Measurements from ENCODE around the gene HIGD2B. TPM values are rescaled to one million over a fixed set of nuclear protein-coding genes. Genes with fewer than 3 reads are reported as not detected.
A peak's percentile ranks its signal among the peaks of the same experiment; 100 is the strongest.

HIGD2B gene
- total and polyA plus RNA-seq, 9 of the 15 experiments (the other 6 are each of a cell fraction or from before 2014, with no cell fraction given), result 0.04 to 0.18 (median 0.14) TPM; not detected in 6

DNA sequence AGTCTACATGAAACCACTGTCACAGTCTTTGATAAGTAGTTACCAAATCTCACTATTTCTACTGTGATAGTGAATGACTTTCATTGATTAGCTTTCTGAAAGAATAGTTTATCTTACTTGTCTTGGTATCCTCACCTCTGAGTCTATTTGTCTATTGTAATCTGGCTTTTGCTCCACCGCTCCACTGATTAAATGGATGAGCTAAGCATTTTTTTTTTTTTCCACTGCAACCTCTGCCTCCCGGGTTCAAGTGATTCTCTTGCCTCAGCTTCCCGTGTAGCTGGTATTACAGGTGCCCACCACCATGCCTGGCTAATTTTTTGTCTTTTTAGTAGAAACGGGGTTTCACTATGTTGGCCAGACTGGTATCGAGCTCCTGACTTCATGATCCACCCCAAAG, 13.0 kb upstream of the HIGD2B start:
- no peak for DNase-seq (ENCODE audit: extremely low read depth in 1 of 4, low spot score in 3 of 4)
- Histone ChIP-seq H3K36me3 (ENCODE audit: control insufficient read depth, insufficient read depth, low read length) (no peaks in the 10 kb centered on the region), H4K20me1 (replicated peaks; ENCODE audit: control insufficient read depth, insufficient read depth, low read length) (no peaks in the 10 kb centered on the region), H2AFZ (ENCODE audit: low read depth, low read length) (no peak overlapping the region), H3K9me1 (ENCODE audit: control insufficient read depth, insufficient read depth, low read length) (no peaks in the 10 kb centered on the region), H3K4me2 (ENCODE audit: insufficient read depth, low read length) (no peak overlapping the region), H3K27ac (ENCODE audit: extremely low read depth, low read depth, low read length) (no peak overlapping the region), H3K9me3 (replicated peaks; ENCODE audit: control insufficient read depth, insufficient read depth, low read depth, low read length) (no peaks in the 10 kb centered on the region; the same call in 1 of the 2 replicates), H3K79me2 (ENCODE audit: control insufficient read depth, insufficient read depth, low read length) (peaks cover 5% of the 10 kb centered on the region; the same call in 1 of the 3 replicates), H3K4me3 (no peak overlapping the region), H3K4me1 (replicated peaks in 1 of 2; ENCODE audit: control insufficient read depth in 2 of 2, insufficient read depth in 2 of 2, low read length in 2 of 2) (no peaks in the 10 kb centered on the region), H3K9ac (ENCODE audit: insufficient read depth in 1 of 2, low read depth in 2 of 2, low read length in 2 of 2) (no peak overlapping the region), H3K27me3 (ENCODE audit: control insufficient read depth in 2 of 2, insufficient read depth in 2 of 2, low read length in 2 of 2) (no peaks in the 10 kb centered on the region)
- 70% methylated on average over 5 of the region's 5 CpGs for WGBS (ENCODE audit: insufficient coverage, low coverage, missing lambda C conversion rate)
- TF ChIP-seq C11orf30 (IDR thresholded peaks at IDR 0.05; ENCODE audit: low read depth) (peak; percentile 21; the same call in 1 of the 2 replicates), RBM22 (IDR thresholded peaks at IDR 0.05; ENCODE audit: low read depth, low read length, poor library complexity, severe bottlenecking) (no peak), MAFG (tag; conservative IDR thresholded peaks at IDR 0.05) (peak; percentile 26; the same call in 1 of the 2 replicates), ZNF316 (IDR thresholded peaks at IDR 0.05) (peak; percentile 73), ZNF224 (CRISPR knock-in tag; IDR thresholded peaks at IDR 0.05) (no peak)
- TF ChIP-seq, protein P1, sequence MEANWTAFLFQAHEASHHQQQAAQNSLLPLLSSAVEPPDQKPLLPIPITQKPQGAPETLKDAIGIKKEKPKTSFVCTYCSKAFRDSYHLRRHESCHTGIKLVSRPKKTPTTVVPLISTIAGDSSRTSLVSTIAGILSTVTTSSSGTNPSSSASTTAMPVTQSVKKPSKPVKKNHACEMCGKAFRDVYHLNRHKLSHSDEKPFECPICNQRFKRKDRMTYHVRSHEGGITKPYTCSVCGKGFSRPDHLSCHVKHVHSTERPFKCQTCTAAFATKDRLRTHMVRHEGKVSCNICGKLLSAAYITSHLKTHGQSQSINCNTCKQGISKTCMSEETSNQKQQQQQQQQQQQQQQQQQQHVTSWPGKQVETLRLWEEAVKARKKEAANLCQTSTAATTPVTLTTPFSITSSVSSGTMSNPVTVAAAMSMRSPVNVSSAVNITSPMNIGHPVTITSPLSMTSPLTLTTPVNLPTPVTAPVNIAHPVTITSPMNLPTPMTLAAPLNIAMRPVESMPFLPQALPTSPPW (CRISPR knock-in tag; IDR thresholded peaks at IDR 0.05), result no peak
- no peak for FAIRE-seq
- no TSS peak for BruUV-seq (replicated peaks)
- in situ Hi-C loops (cut with MboI) (no loop called here), intact Hi-C loops (cut with micrococcal nuclease) (no loop called here)
- ChIA-PET POLR2A (no interaction called here), CTCF (ENCODE audit: low intra/inter-chr PET ratio) (no interaction called here)
- ATAC-seq, result no peak

All from K562 (cell line).